ENCODE data around the gene JAK1.

JAK1 gene

DNA sequence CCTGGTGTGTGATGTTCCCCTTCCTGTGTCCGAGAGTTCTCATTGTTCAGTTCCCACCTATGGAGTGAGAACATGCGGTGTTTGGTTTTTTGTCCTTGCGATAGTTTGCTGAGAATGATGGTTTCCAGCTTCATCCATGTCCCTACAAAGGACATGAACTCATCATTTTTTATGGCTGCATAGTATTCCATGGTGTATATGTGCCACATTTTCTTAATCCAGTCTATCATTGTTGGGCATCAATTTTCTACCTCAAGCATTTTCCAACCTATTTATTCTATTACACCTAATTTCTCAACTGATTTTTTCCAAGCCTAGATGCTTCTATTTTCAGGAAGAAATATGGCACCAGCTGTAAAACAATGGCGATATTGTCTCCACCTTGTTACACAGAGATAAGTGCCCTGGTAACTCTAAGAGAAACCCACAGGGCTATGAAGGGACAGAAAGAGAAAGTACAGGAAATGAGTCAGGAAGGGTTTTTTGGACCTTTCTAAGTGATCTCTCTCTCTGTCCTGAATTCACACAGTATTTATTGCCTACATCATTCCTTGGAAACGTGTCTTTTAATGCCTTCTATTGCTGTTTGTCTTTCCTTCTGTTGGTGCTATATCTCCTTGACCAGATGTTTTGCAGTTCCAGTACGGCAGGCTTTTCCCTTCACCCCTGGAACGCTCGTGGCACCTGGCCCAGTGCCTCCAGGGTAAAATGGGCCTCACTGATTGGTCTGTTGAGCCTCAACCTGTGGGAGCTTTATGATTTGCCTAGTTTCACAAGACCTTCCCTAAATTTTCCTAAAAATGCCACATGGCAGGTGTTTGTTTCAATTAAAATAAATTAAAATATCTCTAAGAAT is 14.6 kb upstream of the JAK1 start:
- FAIRE-seq = no peak
- no peak for DNase-seq (ENCODE audit: insufficient read length, low spot score)

- no peak for FAIRE-seq
- DNase-seq (ENCODE audit: insufficient read length, low spot score) = no peak
Observed at GRCh38 chr1:64979358-64979757, 13.0 kb upstream of the JAK1 start.

- no peak for FAIRE-seq
- DNase-seq (ENCODE audit: insufficient read length, low spot score) = no peak
Observed at GRCh38 chr1:64976361-64976760, 10.0 kb upstream of the JAK1 start.

DNA sequence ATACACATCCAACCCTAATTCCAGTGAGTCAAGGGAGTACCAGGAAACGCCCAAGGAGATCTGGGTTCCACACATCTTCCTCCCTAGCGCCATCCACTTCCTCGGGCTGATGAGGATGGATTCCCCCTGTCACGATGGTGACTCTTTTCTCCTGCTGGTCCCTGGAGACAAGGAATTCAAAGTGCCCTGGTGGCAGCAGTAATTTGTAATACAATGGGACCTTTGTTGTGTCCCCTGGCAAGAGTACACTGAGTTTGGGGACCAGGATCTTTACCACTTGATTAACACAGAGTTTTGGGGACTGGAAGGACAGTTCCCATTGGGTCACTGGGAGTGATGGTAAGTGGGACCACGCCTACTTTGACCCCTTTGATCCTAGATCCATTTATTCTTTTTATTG is 9.4 kb upstream of the JAK1 start:
- DNase-seq (ENCODE audit: insufficient read length, low spot score) = no peak
- FAIRE-seq = no peak

GRCh38 chr1:64975127-64975526 is 8.8 kb upstream of the JAK1 start:
- FAIRE-seq (no peak), DNase-seq (ENCODE audit: insufficient read length, low spot score) (no peak)

- FAIRE-seq (no peak), DNase-seq (ENCODE audit: insufficient read length, low spot score) (no peak)
Observed at GRCh38 chr1:64974288-64974825, 8.0 kb upstream of the JAK1 start.

- DNase-seq (ENCODE audit: insufficient read length, low spot score) = no peak
- no peak for FAIRE-seq
Observed at GRCh38 chr1:64973061-64973647, 6.8 kb upstream of the JAK1 start.

DNA sequence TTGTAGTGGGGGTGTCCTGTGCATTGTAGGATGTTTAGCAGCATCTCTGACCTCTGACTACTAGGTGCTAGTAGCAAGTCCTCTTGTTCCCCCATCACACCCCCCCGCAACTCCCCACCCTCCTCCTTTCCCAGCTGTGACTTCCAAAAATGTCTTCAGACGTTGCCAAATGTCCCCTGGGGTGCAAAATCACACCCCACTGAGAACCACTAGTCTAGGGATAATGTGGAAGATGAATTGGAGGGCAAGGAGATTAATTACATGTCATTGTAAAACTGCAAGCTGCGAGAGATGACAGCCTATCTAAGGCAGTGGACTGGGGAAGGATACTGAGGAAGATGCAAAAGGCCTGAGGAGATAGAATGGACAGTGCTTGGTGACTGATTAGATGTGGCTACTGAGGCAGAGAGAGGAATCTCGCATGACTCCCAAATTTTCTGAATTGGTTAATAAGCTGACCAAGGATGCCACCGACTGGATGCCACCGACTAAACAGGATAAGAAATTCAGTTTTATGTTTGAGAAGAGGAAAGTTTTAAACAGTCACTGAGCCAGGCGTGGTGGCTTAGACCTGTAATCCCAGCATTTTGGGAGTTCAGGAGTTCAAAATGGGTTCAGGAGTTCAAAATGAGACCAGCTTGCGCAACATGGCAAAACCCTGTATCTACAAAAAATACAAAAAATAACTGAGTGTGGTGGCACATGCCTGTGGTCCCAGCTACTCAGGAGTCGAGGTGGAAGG is 3.1 kb upstream of the JAK1 start:
- DNase-seq (ENCODE audit: insufficient read length, low spot score) = no peak

GRCh38 chr1:64967381-64967780 is 1.0 kb upstream of the JAK1 start:
- no peak for FAIRE-seq
- no peak for DNase-seq (ENCODE audit: insufficient read length, low spot score)

More for the DNA sequence above, 3.1 kb upstream of the JAK1 start:
- no peak for FAIRE-seq

- FAIRE-seq = peak; percentile 40
- peak; percentile 27 for DNase-seq (ENCODE audit: insufficient read length, low spot score)
Observed at GRCh38 chr1:64965366-64966157, 787 bp downstream of the JAK1 start.

GRCh38 chr1:64963466-64963865 is 2.9 kb downstream of the JAK1 start:
- no peak for DNase-seq (ENCODE audit: insufficient read length, low spot score)
- no peak for FAIRE-seq

DNA sequence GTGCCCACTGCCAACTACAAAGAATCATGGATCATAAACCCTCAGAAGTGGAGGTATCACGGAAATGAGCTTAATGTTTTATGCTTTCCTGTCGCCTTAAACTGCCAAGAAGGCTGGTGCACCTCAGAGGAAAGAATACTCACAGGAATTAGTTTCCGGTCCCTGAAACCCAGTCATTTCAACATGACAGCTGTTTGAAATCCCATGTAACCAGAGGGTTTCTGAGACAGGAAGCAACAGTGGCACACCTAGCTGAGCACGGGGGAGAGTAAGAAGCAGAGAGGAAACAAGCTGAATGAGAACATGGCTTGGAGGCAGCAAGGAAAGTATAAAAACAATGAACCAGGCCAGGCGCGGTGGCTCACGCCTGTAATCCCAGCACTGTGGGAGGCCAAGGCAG is 3.9 kb downstream of the JAK1 start:
- FAIRE-seq = peak; percentile 83
- peak; percentile 21 for DNase-seq (ENCODE audit: insufficient read length, low spot score)

DNA sequence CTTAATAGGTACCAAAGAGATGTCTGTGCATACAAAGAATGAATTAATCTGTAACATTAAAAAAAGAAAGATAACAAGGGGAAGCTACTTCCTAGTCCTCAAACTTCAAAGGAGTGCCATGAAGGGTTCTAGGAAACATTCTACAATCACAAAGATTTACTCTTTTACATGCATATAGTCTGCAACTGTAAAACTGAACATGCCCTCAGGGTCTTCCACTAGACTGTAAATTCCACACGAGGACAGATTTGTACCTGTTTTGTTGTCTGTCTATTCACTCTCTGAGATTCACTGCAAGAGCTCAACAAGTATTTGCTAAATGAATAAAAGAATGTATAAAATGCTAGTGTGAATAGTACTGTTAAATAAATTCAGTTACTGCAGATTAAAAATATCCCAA is 4.4 kb downstream of the JAK1 start:
- no peak for FAIRE-seq
- DNase-seq (ENCODE audit: insufficient read length, low spot score) = no peak

- FAIRE-seq = peak; percentile 87
Observed at GRCh38 chr1:64960731-64961130, 5.6 kb downstream of the JAK1 start.

DNA sequence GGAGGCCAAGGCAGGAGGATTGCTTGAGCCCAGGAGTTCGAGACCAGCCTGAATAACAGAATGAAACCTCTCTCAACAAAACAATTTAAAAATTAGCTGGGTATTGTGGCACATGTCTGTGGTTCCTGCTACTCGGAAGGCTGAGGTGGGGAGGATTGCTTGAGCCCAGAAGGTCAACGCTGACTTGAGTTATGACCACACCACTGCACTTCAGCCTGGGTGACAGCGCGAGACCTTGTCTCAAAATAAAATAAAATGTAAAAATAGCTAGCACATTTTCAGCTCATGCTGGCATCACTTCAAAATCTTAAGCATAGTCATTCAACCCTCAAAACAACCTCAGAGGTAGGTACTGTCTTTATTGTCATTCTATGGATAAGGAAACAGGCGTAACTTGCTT is 6.4 kb downstream of the JAK1 start:
- no peak for DNase-seq (ENCODE audit: insufficient read length, low spot score)
- no peak for FAIRE-seq

More at GRCh38 chr1:64960731-64961130, 5.6 kb downstream of the JAK1 start:
- peak; percentile 33 for DNase-seq (ENCODE audit: insufficient read length, low spot score)

- peak; percentile 98 for FAIRE-seq
- peak; percentile 58 for DNase-seq (ENCODE audit: insufficient read length, low spot score)
Observed at GRCh38 chr1:64956733-64957441, 9.5 kb downstream of the JAK1 start.

DNA sequence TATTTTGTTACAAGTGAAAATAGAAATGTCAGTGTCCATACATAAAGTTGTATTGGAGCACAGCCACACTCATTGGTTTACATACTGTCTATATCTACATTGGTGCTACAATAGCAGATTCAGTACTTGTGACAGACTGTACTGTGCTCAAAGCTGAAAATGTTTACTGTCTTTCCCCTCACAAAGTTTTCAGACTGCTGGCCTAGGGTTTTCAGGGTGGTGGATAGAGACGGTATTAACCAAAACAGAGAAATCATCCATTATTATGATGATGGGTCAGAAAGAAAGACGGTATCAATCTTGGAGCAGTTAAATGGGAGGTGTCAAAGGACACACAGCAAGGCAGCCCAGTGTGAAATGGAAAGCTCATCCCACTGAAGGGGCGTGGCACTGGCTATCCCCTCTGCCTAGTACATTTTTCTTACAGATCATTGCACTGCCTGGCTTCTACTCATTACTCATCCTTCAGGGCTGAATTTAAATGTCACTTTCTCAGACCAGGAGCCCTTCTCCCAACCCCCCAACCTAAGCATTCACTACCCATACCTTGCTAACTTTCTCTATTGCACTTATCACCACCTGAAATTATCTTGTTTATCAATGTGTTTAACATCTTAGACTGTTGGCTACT is 10.2 kb downstream of the JAK1 start:
- FAIRE-seq (no peak), DNase-seq (ENCODE audit: insufficient read length, low spot score) (no peak)

GRCh38 chr1:64955097-64956009 is 11.0 kb downstream of the JAK1 start:
- FAIRE-seq = no peak
- DNase-seq (ENCODE audit: insufficient read length, low spot score) = no peak

All from GM19239 (cell line).